ENCODE data around the gene CEP128.

CEP128 gene

DNA sequence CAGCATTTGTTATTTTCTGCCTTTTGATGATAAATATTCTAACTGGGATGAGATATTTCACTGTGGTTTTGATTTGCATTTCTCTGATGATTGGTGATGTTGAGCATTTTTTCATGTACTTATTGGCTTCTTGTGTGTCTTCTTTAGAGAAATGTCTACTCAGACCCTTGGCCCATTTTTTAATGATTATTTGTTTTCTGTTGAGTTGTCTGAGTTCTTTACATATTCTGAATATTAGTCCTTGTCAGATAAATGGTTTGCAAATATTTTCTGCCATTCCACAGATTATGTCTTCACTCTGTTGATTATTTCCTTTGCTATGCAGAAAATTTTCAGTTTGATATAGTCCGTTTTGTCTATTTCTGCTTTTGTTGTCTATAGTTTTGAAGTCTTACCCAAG is 317.0 kb downstream of the CEP128 start:
- Histone ChIP-seq H2BK12ac (ENCODE audit: low read length) (no peak overlapping the region), H3K9ac (ENCODE audit: low read length) (no peak overlapping the region), H3K27ac (ENCODE audit: low read depth, low read length) (no peak overlapping the region), H3K14ac (ENCODE audit: low read length) (no peak overlapping the region), H2BK120ac (ENCODE audit: insufficient read depth, low read length, poor library complexity) (no peak overlapping the region), H3K23ac (ENCODE audit: low read length) (no peak overlapping the region), H3K4ac (ENCODE audit: low read depth, low read length) (no peak overlapping the region), H3K4me3 (ENCODE audit: low read depth, low read length) (no peak overlapping the region), H3K9me3 (ENCODE audit: insufficient read depth, low read depth, low read length) (no peaks in the 10 kb centered on the region), H4K12ac (ENCODE audit: low read depth, low read length) (no peak overlapping the region), H3K36me3 (ENCODE audit: control insufficient read depth in 1 of 2, insufficient read depth in 2 of 2, low read length in 2 of 2) (no peaks in the 10 kb centered on the region), H3K79me2 (ENCODE audit: control insufficient read depth, insufficient read depth, low read length, poor library complexity) (no peaks in the 10 kb centered on the region), H3K27me3 (ENCODE audit: insufficient read depth, low read length) (no peaks in the 10 kb centered on the region), H3K79me1 (ENCODE audit: low read length) (no peaks in the 10 kb centered on the region), H2AFZ (ENCODE audit: insufficient read depth, low read length, poor library complexity) (no peak overlapping the region), H3K4me2 (ENCODE audit: low read length) (no peak overlapping the region), H2BK5ac (ENCODE audit: low read depth, low read length, poor library complexity) (no peak overlapping the region), H3K4me1 (ENCODE audit: control insufficient read depth in 1 of 2, insufficient read depth in 2 of 2, low read length in 2 of 2) (no peaks in the 10 kb centered on the region), H4K8ac (ENCODE audit: low read depth, low read length) (no peak overlapping the region), H2AK5ac (ENCODE audit: low read length) (no peak overlapping the region), H4K91ac (ENCODE audit: low read depth, low read length) (no peak overlapping the region), H3K18ac (ENCODE audit: low read length) (no peak overlapping the region)
- peak; percentile 24 to 86 for DNase-seq
- no CpG with 5 or more reads among the region's 1 CpG for WGBS (ENCODE audit: extremely low coverage, insufficient coverage, insufficient read length)

DNA sequence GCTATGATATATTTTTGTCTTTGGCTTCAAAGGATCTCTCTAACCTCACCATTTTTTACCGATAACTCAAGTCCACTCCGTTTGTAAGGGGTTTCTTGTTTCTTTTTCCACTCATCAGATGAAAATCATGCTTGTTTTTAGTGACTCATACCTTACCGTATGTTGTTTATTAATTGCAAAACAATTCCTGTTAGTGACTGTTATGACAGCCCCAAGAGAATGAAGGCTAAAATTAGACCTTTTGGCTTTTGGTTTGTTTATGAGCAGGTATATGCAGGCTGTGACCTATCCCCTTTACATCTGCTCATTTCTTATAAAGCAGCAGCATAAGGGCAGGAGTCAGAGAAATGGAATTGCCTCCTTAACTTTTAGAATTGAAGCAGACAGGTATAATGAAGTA is 319.8 kb downstream of the CEP128 start:
- Histone ChIP-seq H3K4me3 (ENCODE audit: low read depth, low read length) (no peak overlapping the region), H3K27me3 (ENCODE audit: insufficient read depth, low read length) (no peaks in the 10 kb centered on the region), H4K8ac (ENCODE audit: low read depth, low read length) (no peak overlapping the region), H3K9ac (ENCODE audit: low read length) (no peak overlapping the region), H3K36me3 (ENCODE audit: control insufficient read depth in 1 of 2, insufficient read depth in 2 of 2, low read length in 2 of 2) (no peaks in the 10 kb centered on the region), H2BK120ac (ENCODE audit: insufficient read depth, low read length, poor library complexity) (no peak overlapping the region), H3K4me2 (ENCODE audit: low read length) (no peak overlapping the region), H3K23ac (ENCODE audit: low read length) (no peak overlapping the region), H3K18ac (ENCODE audit: low read length) (no peak overlapping the region), H3K27ac (ENCODE audit: low read depth, low read length) (no peak overlapping the region), H3K4me1 (ENCODE audit: control insufficient read depth in 1 of 2, insufficient read depth in 2 of 2, low read length in 2 of 2) (no peaks in the 10 kb centered on the region), H2AK5ac (ENCODE audit: low read length) (no peak overlapping the region), H3K79me2 (ENCODE audit: control insufficient read depth, insufficient read depth, low read length, poor library complexity) (no peaks in the 10 kb centered on the region), H4K91ac (ENCODE audit: low read depth, low read length) (no peak overlapping the region), H2AFZ (ENCODE audit: insufficient read depth, low read length, poor library complexity) (no peak overlapping the region), H2BK12ac (ENCODE audit: low read length) (no peak overlapping the region), H3K9me3 (ENCODE audit: insufficient read depth, low read depth, low read length) (no peaks in the 10 kb centered on the region), H3K79me1 (ENCODE audit: low read length) (no peaks in the 10 kb centered on the region), H3K4ac (ENCODE audit: low read depth, low read length) (no peak overlapping the region), H2BK5ac (ENCODE audit: low read depth, low read length, poor library complexity) (no peak overlapping the region), H3K14ac (ENCODE audit: low read length) (no peak overlapping the region), H4K12ac (ENCODE audit: low read depth, low read length) (no peak overlapping the region)
- no CpG with 5 or more reads among the region's 3 CpGs for WGBS (ENCODE audit: extremely low coverage, insufficient coverage, insufficient read length)
- DNase-seq: peak; percentile 75 to 95

DNA sequence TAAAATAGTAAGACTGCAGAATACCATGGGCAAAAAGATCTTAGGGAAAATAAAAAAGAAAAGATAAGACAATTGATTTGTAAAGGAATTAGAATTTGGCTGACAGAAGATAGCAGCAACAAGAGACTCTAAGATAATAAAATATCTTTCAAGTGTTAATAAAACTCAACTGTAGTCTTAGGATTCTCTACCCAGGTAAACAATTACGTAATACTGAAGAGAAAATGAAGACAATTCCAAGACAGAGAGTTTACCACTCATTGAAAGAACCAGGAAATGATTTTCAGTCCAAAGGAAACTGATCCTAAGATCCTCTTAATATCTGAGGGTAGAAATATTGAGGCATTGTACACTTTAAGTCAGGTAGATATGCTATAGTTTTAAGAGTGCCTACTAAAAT is 321.1 kb downstream of the CEP128 start:
- Histone ChIP-seq H2BK120ac (ENCODE audit: insufficient read depth, low read length, poor library complexity) (no peak overlapping the region), H2AK5ac (ENCODE audit: low read length) (no peak overlapping the region), H3K79me1 (ENCODE audit: low read length) (no peaks in the 10 kb centered on the region), H3K4me3 (ENCODE audit: low read depth, low read length) (no peak overlapping the region), H3K27me3 (ENCODE audit: insufficient read depth, low read length) (no peaks in the 10 kb centered on the region), H3K36me3 (ENCODE audit: control insufficient read depth in 1 of 2, insufficient read depth in 2 of 2, low read length in 2 of 2) (no peaks in the 10 kb centered on the region), H2BK5ac (ENCODE audit: low read depth, low read length, poor library complexity) (no peak overlapping the region), H3K9ac (ENCODE audit: low read length) (no peak overlapping the region), H2BK12ac (ENCODE audit: low read length) (no peak overlapping the region), H3K14ac (ENCODE audit: low read length) (no peak overlapping the region), H3K79me2 (ENCODE audit: control insufficient read depth, insufficient read depth, low read length, poor library complexity) (no peaks in the 10 kb centered on the region), H3K4ac (ENCODE audit: low read depth, low read length) (no peak overlapping the region), H3K23ac (ENCODE audit: low read length) (no peak overlapping the region), H4K12ac (ENCODE audit: low read depth, low read length) (no peak overlapping the region), H3K4me1 (ENCODE audit: control insufficient read depth in 1 of 2, insufficient read depth in 2 of 2, low read length in 2 of 2) (no peaks in the 10 kb centered on the region), H3K9me3 (ENCODE audit: insufficient read depth, low read depth, low read length) (no peaks in the 10 kb centered on the region), H4K8ac (ENCODE audit: low read depth, low read length) (no peak overlapping the region), H3K18ac (ENCODE audit: low read length) (no peak overlapping the region), H3K4me2 (ENCODE audit: low read length) (no peak overlapping the region), H4K91ac (ENCODE audit: low read depth, low read length) (no peak overlapping the region), H2AFZ (ENCODE audit: insufficient read depth, low read length, poor library complexity) (no peak overlapping the region), H3K27ac (ENCODE audit: low read depth, low read length) (no peak overlapping the region)
- no CpG with 5 or more reads among the region's 1 CpG for WGBS (ENCODE audit: extremely low coverage, insufficient coverage, insufficient read length)
- peak in 1 of 2 donors; percentile 40 for DNase-seq

DNA sequence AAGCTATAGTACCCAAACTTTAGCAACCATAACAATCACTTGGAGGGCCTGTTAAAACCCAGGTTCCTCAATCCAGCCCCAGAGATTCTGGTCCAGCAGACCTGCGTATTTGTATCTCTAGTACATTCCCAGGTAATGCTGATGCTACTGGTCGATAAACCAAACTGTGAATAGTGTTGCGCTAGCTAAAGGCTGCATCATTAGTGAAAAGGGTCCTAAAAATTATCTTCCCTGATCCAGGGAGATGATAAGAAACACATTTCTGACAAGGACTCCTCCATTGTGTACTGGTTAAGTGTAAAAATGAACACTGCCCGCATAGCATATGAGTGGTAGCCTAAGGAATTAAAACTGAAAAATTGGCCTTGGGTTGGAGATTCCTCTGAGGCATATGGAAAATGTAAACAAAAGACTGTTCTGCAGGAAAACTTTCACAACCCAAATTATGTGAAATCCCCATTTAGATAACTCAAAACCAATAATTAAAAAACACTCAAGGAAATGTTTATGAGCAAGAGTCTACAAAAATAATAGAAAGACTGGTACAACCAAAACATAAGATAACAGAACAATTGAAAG is 322.7 kb downstream of the CEP128 start:
- H3K9ac ChIP-seq (ENCODE audit: low read length): no peak overlapping the region
- no peak overlapping the region for H2BK120ac ChIP-seq (ENCODE audit: insufficient read depth, low read length, poor library complexity)
- H3K14ac ChIP-seq (ENCODE audit: low read length): no peak overlapping the region

More for the DNA sequence above, 322.7 kb downstream of the CEP128 start:
- Histone ChIP-seq H4K8ac (ENCODE audit: low read depth, low read length) (no peak overlapping the region), H2AK5ac (ENCODE audit: low read length) (no peak overlapping the region), H2BK5ac (ENCODE audit: low read depth, low read length, poor library complexity) (no peak overlapping the region), H3K9me3 (ENCODE audit: insufficient read depth, low read depth, low read length) (no peaks in the 10 kb centered on the region), H3K27me3 (ENCODE audit: insufficient read depth, low read length) (no peaks in the 10 kb centered on the region), H2AFZ (ENCODE audit: insufficient read depth, low read length, poor library complexity) (no peak overlapping the region), H3K79me2 (ENCODE audit: control insufficient read depth, insufficient read depth, low read length, poor library complexity) (no peaks in the 10 kb centered on the region), H3K79me1 (ENCODE audit: low read length) (no peaks in the 10 kb centered on the region), H3K4me2 (ENCODE audit: low read length) (no peak overlapping the region), H4K91ac (ENCODE audit: low read depth, low read length) (no peak overlapping the region), H3K4me1 (ENCODE audit: control insufficient read depth in 1 of 2, insufficient read depth in 2 of 2, low read length in 2 of 2) (no peaks in the 10 kb centered on the region), H3K36me3 (ENCODE audit: control insufficient read depth in 1 of 2, insufficient read depth in 2 of 2, low read length in 2 of 2) (no peaks in the 10 kb centered on the region), H3K23ac (ENCODE audit: low read length) (no peak overlapping the region), H3K4me3 (ENCODE audit: low read depth, low read length) (no peak overlapping the region), H2BK12ac (ENCODE audit: low read length) (no peak overlapping the region), H3K18ac (ENCODE audit: low read length) (no peak overlapping the region), H3K27ac (ENCODE audit: low read depth, low read length) (no peak overlapping the region), H4K12ac (ENCODE audit: low read depth, low read length) (no peak overlapping the region), H3K4ac (ENCODE audit: low read depth, low read length) (no peak overlapping the region)
- WGBS (ENCODE audit: extremely low coverage, insufficient coverage, insufficient read length): no CpG with 5 or more reads among the region's 4 CpGs
- DNase-seq: peak; percentile 70 to 96
